Fibroblast of the aortic adventitia (primary cell): Measurements from ENCODE around the gene CRIP3. TPM values are rescaled to one million over a fixed set of nuclear protein-coding genes. Genes with fewer than 3 reads are reported as not detected.
A peak's percentile ranks its signal among the peaks of the same experiment; 100 is the strongest.

ENCODE experiments used
- DNase-seq: peaks from one replicate; pipeline ENCODE4 v3.0.0-alpha.2; 2010; ENCODE audit warnings: low read depth
- H3K4me3 ChIP-seq: 2 replicates; pipeline ENCODE4 v1.5.1; 2011; ENCODE audit warnings: low read depth, mild to moderate bottlenecking, control low read depth, low read length, moderate library complexity
- CTCF ChIP-seq: IDR thresholded peaks from 2 replicates; pipeline ENCODE4 v1.5.1; 2011; ENCODE audit warnings: mild to moderate bottlenecking, low read length, control low read depth, inconsistent platforms; ENCODE audit not compliant: insufficient read depth
- total RNA-seq: library from RNA; depleted of rRNA; stranded (reverse); fragments of >200 nt; gene quantifications from 2 replicates; pipeline ENCODE4 v1.2.3, GENCODE V29; 2012; ENCODE audit warnings: low replicate concordance

The CRIP3 gene
- total RNA-seq, 1 donor, result not detected

- DNase-seq, result no peak
- H3K4me3 ChIP-seq, result no peak overlapping the region
- TF ChIP-seq CTCF, result no peak
Observed at GRCh38 chr6:43338243-43338642, 29.6 kb upstream of the CRIP3 start.

GRCh38 chr6:43336382-43336781, 27.8 kb upstream of the CRIP3 start:
- TF ChIP-seq CTCF, result no peak
- peak; percentile 17 for DNase-seq

GRCh38 chr6:43335469-43335868, 26.8 kb upstream of the CRIP3 start:
- DNase-seq, result no peak
- no peak for TF ChIP-seq CTCF
- no peak overlapping the region for H3K4me3 ChIP-seq

More at GRCh38 chr6:43336382-43336781, 27.8 kb upstream of the CRIP3 start:
- no peak overlapping the region for H3K4me3 ChIP-seq

- DNase-seq, result peak; percentile 71
- H3K4me3 ChIP-seq, result no peak overlapping the region
- peak; percentile 60 for TF ChIP-seq CTCF
Observed at GRCh38 chr6:43334466-43335095, 26.0 kb upstream of the CRIP3 start.

GRCh38 chr6:43331891-43332290, 23.3 kb upstream of the CRIP3 start:
- no peak for TF ChIP-seq CTCF
- no peak for DNase-seq
- H3K4me3 ChIP-seq, result no peak overlapping the region

- TF ChIP-seq CTCF, result no peak
- DNase-seq, result no peak
Observed at GRCh38 chr6:43331470-43331869, 22.8 kb upstream of the CRIP3 start.

GRCh38 chr6:43328528-43328927, 19.9 kb upstream of the CRIP3 start:
- peak; percentile 11 for DNase-seq
- no peak for TF ChIP-seq CTCF
- no peak overlapping the region for H3K4me3 ChIP-seq

More at GRCh38 chr6:43331470-43331869, 22.8 kb upstream of the CRIP3 start:
- H3K4me3 ChIP-seq, result no peak overlapping the region
